Measurements from ENCODE around the gene STAT1. TPM values are rescaled to one million over a fixed set of nuclear protein-coding genes. Genes with fewer than 3 reads are reported as not detected.

The STAT1 gene
- total RNA-seq, 1 donor from 2014 or later, result 264 TPM

DNA sequence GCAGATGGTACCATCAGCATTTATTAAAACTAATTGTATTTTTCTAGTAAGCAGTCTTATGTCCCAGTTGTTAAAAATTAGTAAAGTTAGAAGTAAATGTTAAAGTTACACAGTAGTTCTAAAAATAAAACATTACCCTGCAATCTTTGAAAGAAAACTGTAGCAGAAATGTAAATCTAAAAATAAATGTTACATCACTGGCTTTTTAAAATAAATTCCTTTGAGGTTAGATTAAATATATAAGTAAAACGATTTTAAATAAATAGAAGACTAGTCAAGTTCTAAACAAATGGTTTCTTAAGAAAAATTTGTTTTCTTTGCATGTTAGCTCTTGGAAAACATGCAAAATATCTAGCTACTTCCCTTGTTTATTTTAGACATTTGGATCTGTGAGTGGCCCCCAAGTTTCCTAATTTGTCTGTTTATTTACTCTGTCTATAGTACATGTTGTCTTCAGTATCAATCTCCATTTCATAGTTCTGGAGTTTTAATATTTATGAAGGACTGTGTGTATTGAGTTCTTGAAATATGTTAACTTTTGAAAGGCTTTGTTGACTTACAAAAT, 75.1 kb downstream of the STAT1 start:
- TF ChIP-seq, protein P1, sequence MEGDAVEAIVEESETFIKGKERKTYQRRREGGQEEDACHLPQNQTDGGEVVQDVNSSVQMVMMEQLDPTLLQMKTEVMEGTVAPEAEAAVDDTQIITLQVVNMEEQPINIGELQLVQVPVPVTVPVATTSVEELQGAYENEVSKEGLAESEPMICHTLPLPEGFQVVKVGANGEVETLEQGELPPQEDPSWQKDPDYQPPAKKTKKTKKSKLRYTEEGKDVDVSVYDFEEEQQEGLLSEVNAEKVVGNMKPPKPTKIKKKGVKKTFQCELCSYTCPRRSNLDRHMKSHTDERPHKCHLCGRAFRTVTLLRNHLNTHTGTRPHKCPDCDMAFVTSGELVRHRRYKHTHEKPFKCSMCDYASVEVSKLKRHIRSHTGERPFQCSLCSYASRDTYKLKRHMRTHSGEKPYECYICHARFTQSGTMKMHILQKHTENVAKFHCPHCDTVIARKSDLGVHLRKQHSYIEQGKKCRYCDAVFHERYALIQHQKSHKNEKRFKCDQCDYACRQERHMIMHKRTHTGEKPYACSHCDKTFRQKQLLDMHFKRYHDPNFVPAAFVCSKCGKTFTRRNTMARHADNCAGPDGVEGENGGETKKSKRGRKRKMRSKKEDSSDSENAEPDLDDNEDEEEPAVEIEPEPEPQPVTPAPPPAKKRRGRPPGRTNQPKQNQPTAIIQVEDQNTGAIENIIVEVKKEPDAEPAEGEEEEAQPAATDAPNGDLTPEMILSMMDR (IDR thresholded peaks at IDR 0.05; ENCODE audit: unreplicated experiment), result no peak
- H3K9me3 Mint-ChIP-seq (ENCODE audit: low read depth), result no peaks in the 10 kb centered on the region
- no peak for DNase-seq (ENCODE audit: low spot score, unreplicated experiment)
- peaks cover 2% of the 10 kb centered on the region for H3K36me3 Mint-ChIP-seq (ENCODE audit: insufficient read depth)
- H3K4me3 Mint-ChIP-seq (ENCODE audit: low read depth), result no peak overlapping the region
- no peaks in the 10 kb centered on the region for H3K27me3 Mint-ChIP-seq
- H3K27ac Mint-ChIP-seq, result no peak overlapping the region
- no peaks in the 10 kb centered on the region for H3K4me1 Mint-ChIP-seq (ENCODE audit: low read depth)

DNA sequence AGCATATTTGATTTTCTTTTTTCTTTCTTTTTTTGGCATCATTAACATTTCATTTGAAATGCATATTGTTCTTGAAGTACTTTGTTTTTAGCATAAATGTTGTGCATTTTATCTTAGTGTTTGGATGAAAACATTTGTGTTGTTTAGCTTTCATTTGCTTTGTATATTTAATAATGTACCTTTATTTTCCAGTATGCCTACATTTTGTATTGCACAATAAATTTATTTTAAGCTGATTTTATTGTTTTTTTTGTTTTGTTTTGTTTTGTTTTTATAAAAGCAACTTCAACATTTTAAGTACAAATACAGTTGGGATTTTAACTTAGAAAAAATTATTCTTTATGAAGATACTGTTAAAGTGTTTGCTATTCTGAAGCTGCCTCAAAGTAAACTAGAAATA, 78.9 kb downstream of the STAT1 start:
- Mint-ChIP-seq H3K9me3 (ENCODE audit: low read depth) (no peaks in the 10 kb centered on the region), H3K27me3 (no peaks in the 10 kb centered on the region), H3K4me3 (ENCODE audit: low read depth) (no peak overlapping the region), H3K36me3 (ENCODE audit: insufficient read depth) (peaks cover 9% of the 10 kb centered on the region), H3K27ac (no peak overlapping the region), H3K4me1 (ENCODE audit: low read depth) (no peaks in the 10 kb centered on the region)
- TF ChIP-seq, protein P1 (IDR thresholded peaks at IDR 0.05; ENCODE audit: unreplicated experiment), result no peak
- no peak for DNase-seq (ENCODE audit: low spot score, unreplicated experiment)

DNA sequence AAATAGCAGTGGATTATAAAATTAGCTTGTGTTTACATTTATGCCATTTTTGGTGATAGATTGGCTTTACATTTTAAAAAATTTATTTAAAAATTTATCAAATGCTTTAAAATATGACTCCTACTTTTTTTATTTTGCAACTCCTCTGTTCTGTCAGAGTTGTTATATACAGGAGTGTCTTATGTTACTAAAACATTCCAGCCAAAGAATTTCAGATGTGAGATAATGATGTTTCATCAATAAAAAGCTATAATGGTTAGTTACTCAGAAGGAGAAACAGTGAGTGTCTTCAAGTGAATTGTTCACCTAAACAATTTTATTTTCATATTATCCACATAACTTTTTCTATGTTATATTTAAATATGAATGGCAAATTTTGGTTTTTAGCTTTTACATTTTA, 80.6 kb downstream of the STAT1 start:
- TF ChIP-seq, protein P1 (IDR thresholded peaks at IDR 0.05; ENCODE audit: unreplicated experiment), result no peak
- H3K27me3 Mint-ChIP-seq, result no peaks in the 10 kb centered on the region
- no peak overlapping the region for H3K27ac Mint-ChIP-seq
- H3K4me1 Mint-ChIP-seq (ENCODE audit: low read depth), result no peaks in the 10 kb centered on the region
- no peak for DNase-seq (ENCODE audit: low spot score, unreplicated experiment)
- peaks cover 15% of the 10 kb centered on the region for H3K36me3 Mint-ChIP-seq (ENCODE audit: insufficient read depth)
- no peaks in the 10 kb centered on the region for H3K9me3 Mint-ChIP-seq (ENCODE audit: low read depth)
- H3K4me3 Mint-ChIP-seq (ENCODE audit: low read depth), result no peak overlapping the region

DNA sequence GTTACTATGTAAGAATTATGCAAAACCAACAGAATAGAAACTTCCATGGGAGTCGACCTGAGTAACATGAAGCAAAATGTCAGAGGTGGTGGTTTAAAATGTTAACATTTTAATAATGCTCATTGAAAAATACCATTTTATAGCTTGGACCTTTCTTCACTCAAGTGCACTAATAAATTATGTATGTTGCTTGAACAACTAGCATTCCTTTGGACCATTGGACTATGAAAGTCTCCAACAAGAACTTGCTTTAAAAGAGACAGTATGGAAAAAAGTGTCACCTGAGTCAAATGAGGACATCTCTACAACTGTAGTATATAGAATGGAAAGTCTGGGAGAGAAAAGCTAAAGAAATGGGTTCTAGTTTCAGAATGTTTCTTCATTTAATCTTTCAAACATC, 81.5 kb downstream of the STAT1 start:
- Mint-ChIP-seq H3K4me3 (ENCODE audit: low read depth) (no peak overlapping the region), H3K27ac (no peak overlapping the region), H3K9me3 (ENCODE audit: low read depth) (no peaks in the 10 kb centered on the region), H3K27me3 (no peaks in the 10 kb centered on the region), H3K4me1 (ENCODE audit: low read depth) (no peaks in the 10 kb centered on the region), H3K36me3 (ENCODE audit: insufficient read depth) (peaks cover 16% of the 10 kb centered on the region)
- TF ChIP-seq, protein P1 (IDR thresholded peaks at IDR 0.05; ENCODE audit: unreplicated experiment), result no peak
- DNase-seq (ENCODE audit: low spot score, unreplicated experiment), result no peak

DNA sequence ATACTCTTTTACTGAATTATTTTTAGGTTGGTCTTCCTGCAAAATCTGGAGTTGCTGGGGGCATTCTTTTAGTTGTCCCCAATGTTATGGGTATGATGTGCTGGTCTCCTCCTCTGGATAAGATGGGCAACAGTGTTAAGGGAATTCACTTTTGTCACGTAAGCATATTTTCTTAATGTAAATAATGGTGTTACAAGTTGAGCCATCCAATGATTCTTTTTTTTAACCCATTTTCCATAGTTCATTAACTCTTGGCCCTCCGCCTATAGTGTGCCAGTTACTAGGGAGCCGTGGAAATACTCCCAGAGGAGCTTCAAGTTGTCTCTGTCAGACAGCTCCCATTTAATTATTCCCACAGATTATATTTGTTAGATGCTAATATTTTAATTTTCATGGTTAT, 83.6 kb downstream of the STAT1 start:
- H3K27me3 Mint-ChIP-seq, result no peaks in the 10 kb centered on the region
- H3K4me3 Mint-ChIP-seq (ENCODE audit: low read depth), result no peak overlapping the region
- no peak for DNase-seq (ENCODE audit: low spot score, unreplicated experiment)
- no peak overlapping the region for H3K27ac Mint-ChIP-seq
- no peaks in the 10 kb centered on the region for H3K9me3 Mint-ChIP-seq (ENCODE audit: low read depth)
- TF ChIP-seq, protein P1 (IDR thresholded peaks at IDR 0.05; ENCODE audit: unreplicated experiment), result no peak
- peaks cover 21% of the 10 kb centered on the region for H3K36me3 Mint-ChIP-seq (ENCODE audit: insufficient read depth)
- H3K4me1 Mint-ChIP-seq (ENCODE audit: low read depth), result peaks cover 4% of the 10 kb centered on the region
